ENCODE measurements around the gene PXDC1. TPM values are rescaled to one million over a fixed set of nuclear protein-coding genes. Genes with fewer than 3 reads are reported as not detected.

PXDC1 gene, protein sequence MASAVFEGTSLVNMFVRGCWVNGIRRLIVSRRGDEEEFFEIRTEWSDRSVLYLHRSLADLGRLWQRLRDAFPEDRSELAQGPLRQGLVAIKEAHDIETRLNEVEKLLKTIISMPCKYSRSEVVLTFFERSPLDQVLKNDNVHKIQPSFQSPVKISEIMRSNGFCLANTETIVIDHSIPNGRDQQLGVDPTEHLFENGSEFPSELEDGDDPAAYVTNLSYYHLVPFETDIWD
- polyA plus RNA-seq (2011; rRNA removed) = 24.0 and 25.1 TPM in 2 replicates
- 30.2 and 34.9 TPM in 2 replicates for polyA minus RNA-seq (2011; rRNA and poly(A)+ RNA removed)

GRCh38 chr6:3751077-3751729, at the start of gene PXDC1:
TSS of gene PXDC1 (minus strand) at chr6:3751713. CDS start at chr6:3751531, 182 bp downstream.
- Histone ChIP-seq H3K36me3 (ENCODE audit: control insufficient read depth, insufficient read depth, low read length) (peaks cover 5% of the 10 kb centered on the region), H3K27me3 (ENCODE audit: control insufficient read depth, insufficient read depth, low read length) (no peaks in the 10 kb centered on the region), H3K4me3 (ENCODE audit: low read depth, low read length) (peak within 1 kb of the TSS; percentile 65)
- ChIA-PET CTCF (interaction anchor here (0.5 to 3.7 kb wide), 5 partner anchors 19 to 134 kb away, joined by 3 to 32 read pairs (median 6); partner anchors contain the start of gene FAM50B), POLR2A (no interaction called here)
- TF ChIP-seq, protein P1, sequence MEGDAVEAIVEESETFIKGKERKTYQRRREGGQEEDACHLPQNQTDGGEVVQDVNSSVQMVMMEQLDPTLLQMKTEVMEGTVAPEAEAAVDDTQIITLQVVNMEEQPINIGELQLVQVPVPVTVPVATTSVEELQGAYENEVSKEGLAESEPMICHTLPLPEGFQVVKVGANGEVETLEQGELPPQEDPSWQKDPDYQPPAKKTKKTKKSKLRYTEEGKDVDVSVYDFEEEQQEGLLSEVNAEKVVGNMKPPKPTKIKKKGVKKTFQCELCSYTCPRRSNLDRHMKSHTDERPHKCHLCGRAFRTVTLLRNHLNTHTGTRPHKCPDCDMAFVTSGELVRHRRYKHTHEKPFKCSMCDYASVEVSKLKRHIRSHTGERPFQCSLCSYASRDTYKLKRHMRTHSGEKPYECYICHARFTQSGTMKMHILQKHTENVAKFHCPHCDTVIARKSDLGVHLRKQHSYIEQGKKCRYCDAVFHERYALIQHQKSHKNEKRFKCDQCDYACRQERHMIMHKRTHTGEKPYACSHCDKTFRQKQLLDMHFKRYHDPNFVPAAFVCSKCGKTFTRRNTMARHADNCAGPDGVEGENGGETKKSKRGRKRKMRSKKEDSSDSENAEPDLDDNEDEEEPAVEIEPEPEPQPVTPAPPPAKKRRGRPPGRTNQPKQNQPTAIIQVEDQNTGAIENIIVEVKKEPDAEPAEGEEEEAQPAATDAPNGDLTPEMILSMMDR (IDR thresholded peaks at IDR 0.05; ENCODE audit: insufficient read depth, low read depth, low read length) = no peak
- no peak for DNase-seq (ENCODE audit: low read depth)

DNA sequence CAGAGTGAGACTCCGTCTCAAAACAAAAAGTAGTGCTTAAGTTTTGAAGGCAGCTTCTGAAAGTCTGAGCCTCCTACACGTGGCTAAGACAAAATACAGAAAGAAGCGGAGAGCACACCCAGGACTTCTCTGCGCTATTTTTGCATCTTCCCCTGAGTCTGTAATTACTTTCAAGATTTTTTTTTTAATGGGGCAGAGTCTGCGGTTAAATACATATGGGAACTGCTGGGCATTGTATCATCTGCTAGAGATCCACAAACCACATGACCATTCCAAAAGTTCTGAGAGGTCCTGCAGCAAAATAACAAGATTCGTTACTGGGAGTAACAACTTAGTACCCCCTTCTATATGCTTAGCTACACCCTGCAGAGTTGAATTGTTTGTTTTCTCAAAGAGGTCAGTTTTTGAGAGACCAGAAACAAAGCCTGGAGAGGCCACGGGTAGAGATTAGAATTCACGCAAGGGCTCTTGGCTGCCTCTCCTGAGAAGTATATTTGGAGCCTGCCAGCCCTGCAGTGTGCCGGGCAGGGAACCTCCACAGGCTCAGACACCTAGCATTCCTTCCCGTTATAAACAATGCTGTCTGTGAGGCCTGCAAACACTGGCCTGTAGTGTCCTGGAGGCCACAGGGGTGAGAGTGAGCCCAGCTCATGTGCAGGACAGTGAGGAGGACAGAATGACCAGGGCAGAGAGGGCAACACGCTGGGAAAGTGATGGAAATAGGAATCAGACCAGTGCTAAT, 49.5 kb upstream of the PXDC1 start:
- TF ChIP-seq, protein P1 (IDR thresholded peaks at IDR 0.05; ENCODE audit: insufficient read depth, low read depth, low read length) = no peak
- CTCF ChIA-PET = interaction anchor here (0.9 to 1.6 kb wide), 3 partner anchors 10 to 59 kb away, joined by 3 read pairs; no protein-coding TSS in a partner anchor
- POLR2A ChIA-PET = no interaction called here
- Histone ChIP-seq H3K27me3 (ENCODE audit: control insufficient read depth, insufficient read depth, low read length) (no peaks in the 10 kb centered on the region; the same call in 1 of the 2 replicates), H3K4me3 (ENCODE audit: low read depth, low read length) (no peak overlapping the region), H3K36me3 (ENCODE audit: control insufficient read depth, insufficient read depth, low read length) (no peaks in the 10 kb centered on the region)
- peak; percentile 38 for DNase-seq (ENCODE audit: low read depth)

GRCh38 chr6:3799719-3800118, 48.2 kb upstream of the PXDC1 start:
- TF ChIP-seq, protein P1 (IDR thresholded peaks at IDR 0.05; ENCODE audit: insufficient read depth, low read depth, low read length) = no peak
- no peak for DNase-seq (ENCODE audit: low read depth)
- no peaks in the 10 kb centered on the region for H3K36me3 ChIP-seq (ENCODE audit: control insufficient read depth, insufficient read depth, low read length)
- H3K4me3 ChIP-seq (ENCODE audit: low read depth, low read length) = no peak overlapping the region
- ChIA-PET POLR2A (no interaction called here), CTCF (interaction anchor here (1.4 to 1.6 kb wide), 2 partner anchors 11 to 58 kb away, joined by 3 read pairs; no protein-coding TSS in a partner anchor)
- H3K27me3 ChIP-seq (ENCODE audit: control insufficient read depth, insufficient read depth, low read length) = no peaks in the 10 kb centered on the region; the same call in 1 of the 2 replicates

DNA sequence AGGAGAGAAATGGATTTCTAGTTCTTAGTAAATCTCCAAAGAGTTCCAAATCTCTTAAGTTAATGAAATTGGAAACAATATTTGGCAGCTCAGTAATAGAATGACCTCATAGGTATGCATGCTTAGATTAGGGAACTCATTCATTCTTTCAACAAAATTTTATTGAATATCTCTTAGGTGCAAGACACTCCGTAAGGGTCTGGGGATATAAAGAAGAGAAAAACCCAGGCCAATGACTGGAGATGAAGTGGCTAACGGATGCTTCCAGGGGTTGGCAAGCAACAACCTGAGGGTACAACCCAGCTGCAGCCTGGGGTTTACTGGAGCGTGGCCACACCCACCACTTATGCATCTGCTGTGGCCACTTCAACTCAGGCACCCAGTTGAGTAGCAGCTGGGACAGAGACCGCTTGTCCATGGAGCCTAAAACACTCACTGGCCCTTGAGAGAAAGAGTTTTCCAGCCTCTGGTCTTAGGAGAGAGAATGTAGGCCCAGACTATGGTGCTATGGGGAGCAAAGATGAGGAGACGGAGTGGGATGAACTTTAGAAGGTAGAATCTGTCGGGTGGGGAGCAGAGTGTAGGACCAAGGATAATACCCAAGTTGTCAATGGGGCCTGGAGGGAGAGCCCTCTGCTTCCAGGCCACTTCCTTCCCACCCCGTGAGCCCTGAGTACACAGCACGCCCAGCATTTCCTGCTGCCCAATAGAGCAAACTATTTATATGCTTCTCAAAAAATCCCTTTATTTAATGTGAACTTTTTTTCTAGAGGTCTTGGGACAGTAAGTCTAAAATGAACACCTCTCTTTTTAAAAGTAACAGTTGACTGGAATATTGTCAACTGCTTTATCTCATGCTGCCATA, 46.8 kb upstream of the PXDC1 start:
- TF ChIP-seq, protein P1 (IDR thresholded peaks at IDR 0.05; ENCODE audit: insufficient read depth, low read depth, low read length) = no peak
- Histone ChIP-seq H3K4me3 (ENCODE audit: low read depth, low read length) (no peak overlapping the region), H3K36me3 (ENCODE audit: control insufficient read depth, insufficient read depth, low read length) (no peaks in the 10 kb centered on the region), H3K27me3 (ENCODE audit: control insufficient read depth, insufficient read depth, low read length) (no peaks in the 10 kb centered on the region; the same call in 1 of the 2 replicates)
- CTCF ChIA-PET = interaction anchor here (1.2 kb wide), 2 partner anchors 44 to 49 kb away, joined by 3 to 6 read pairs; no protein-coding TSS in a partner anchor
- POLR2A ChIA-PET = no interaction called here
- DNase-seq (ENCODE audit: low read depth) = no peak
